Measurements from ENCODE around the gene PRKAR2A. TPM values are rescaled to one million over a fixed set of nuclear protein-coding genes. Genes with fewer than 3 reads are reported as not detected.
A peak's percentile ranks its signal among the peaks of the same experiment; 100 is the strongest.
"Not testable (repeated sequence)": the region's sequence is repeated elsewhere in the genome, so short reads cannot be mapped to it uniquely, and the experiment has no call there.

PRKAR2A gene
- polyA plus RNA-seq, 3 donors from 2014 or later: 16.0 to 21.4 (median 17.9) TPM

GRCh38 chr3:48748754-48749153, 98.9 kb downstream of the PRKAR2A start:
- H3K27ac Mint-ChIP-seq: no peak overlapping the region
- H3K27me3 Mint-ChIP-seq (ENCODE audit: low read depth in 3 of 3): peaks cover 0 to 1% (median 1%) of the 10 kb centered on the region in 3 donors
- peaks cover 12 to 49% (median 17%) of the 10 kb centered on the region in 3 donors for H3K36me3 Mint-ChIP-seq
- no peak for DNase-seq
- no peaks in the 10 kb centered on the region for H3K9me3 Mint-ChIP-seq
- no peak overlapping the region for H3K4me3 Mint-ChIP-seq
- H3K4me1 Mint-ChIP-seq: no peaks in the 10 kb centered on the region

- H3K27me3 Mint-ChIP-seq (ENCODE audit: low read depth in 3 of 3): peaks cover 0 to 1% (median 0%) of the 10 kb centered on the region in 3 donors
- DNase-seq: no peak
- H3K4me1 Mint-ChIP-seq: no peaks in the 10 kb centered on the region
- no peak overlapping the region for H3K4me3 Mint-ChIP-seq
- H3K9me3 Mint-ChIP-seq: no peaks in the 10 kb centered on the region
- peaks cover 12 to 45% (median 17%) of the 10 kb centered on the region in 3 donors for H3K36me3 Mint-ChIP-seq
- H3K27ac Mint-ChIP-seq: no peak overlapping the region
These were observed 100.0 kb downstream of the PRKAR2A start for GRCh38 chr3:48747706-48748105.

- peaks cover 12 to 41% (median 13%) of the 10 kb centered on the region in 3 donors for H3K36me3 Mint-ChIP-seq
- H3K27ac Mint-ChIP-seq: peak overlapping the region in 1 of 6 donors; percentile 6
These were observed 100.6 kb downstream of the PRKAR2A start for GRCh38 chr3:48747015-48747615.

GRCh38 chr3:48743773-48744172, 103.9 kb downstream of the PRKAR2A start:
- H3K4me1 Mint-ChIP-seq: peaks cover 0 to 2% of the 10 kb centered on the region in 2 donors
- no peak overlapping the region for H3K27ac Mint-ChIP-seq
- H3K27me3 Mint-ChIP-seq (ENCODE audit: low read depth in 3 of 3): peaks cover 0 to 2% (median 1%) of the 10 kb centered on the region in 3 donors
- no peaks in the 10 kb centered on the region for H3K9me3 Mint-ChIP-seq
- peaks cover 4 to 21% (median 12%) of the 10 kb centered on the region in 3 donors for H3K36me3 Mint-ChIP-seq
- H3K4me3 Mint-ChIP-seq: no peak overlapping the region
- DNase-seq: no peak

More at GRCh38 chr3:48747015-48747615, 100.6 kb downstream of the PRKAR2A start:
- H3K4me3 Mint-ChIP-seq: no peak overlapping the region
- peaks cover 0 to 1% (median 0%) of the 10 kb centered on the region in 3 donors for H3K27me3 Mint-ChIP-seq (ENCODE audit: low read depth in 3 of 3)
- no peaks in the 10 kb centered on the region for H3K9me3 Mint-ChIP-seq
- DNase-seq: no peak
- no peaks in the 10 kb centered on the region for H3K4me1 Mint-ChIP-seq

GRCh38 chr3:48741226-48741625, 106.4 kb downstream of the PRKAR2A start:
- not testable (repeated sequence) for H3K36me3 Mint-ChIP-seq; H3K27ac Mint-ChIP-seq; DNase-seq; H3K4me3 Mint-ChIP-seq; H3K27me3 Mint-ChIP-seq (ENCODE audit: low read depth in 3 of 3); H3K9me3 Mint-ChIP-seq; H3K4me1 Mint-ChIP-seq

- peaks cover 0 to 2% (median 1%) of the 10 kb centered on the region in 3 donors for H3K27me3 Mint-ChIP-seq (ENCODE audit: low read depth in 3 of 3)
- H3K4me3 Mint-ChIP-seq: no peak overlapping the region
- peak; percentile 12 to 40 (median 35) for DNase-seq
- H3K36me3 Mint-ChIP-seq: no peaks in the 10 kb centered on the region
- no peaks in the 10 kb centered on the region for H3K9me3 Mint-ChIP-seq
- H3K4me1 Mint-ChIP-seq: peaks cover 0 to 4% of the 10 kb centered on the region in 2 donors
- peak overlapping the region in 1 of 6 donors; percentile 39 for H3K27ac Mint-ChIP-seq
These were observed 107.5 kb downstream of the PRKAR2A start for GRCh38 chr3:48739955-48740823.

GRCh38 chr3:48739617-48739954, 108.1 kb downstream of the PRKAR2A start:
- peaks cover 0 to 2% (median 0%) of the 10 kb centered on the region in 3 donors for H3K27me3 Mint-ChIP-seq (ENCODE audit: low read depth in 3 of 3)
- H3K27ac Mint-ChIP-seq: no peak overlapping the region
- no peaks in the 10 kb centered on the region for H3K9me3 Mint-ChIP-seq
- H3K36me3 Mint-ChIP-seq: no peaks in the 10 kb centered on the region
- no peak for DNase-seq
- peaks cover 0 to 4% of the 10 kb centered on the region in 2 donors for H3K4me1 Mint-ChIP-seq
- no peak overlapping the region for H3K4me3 Mint-ChIP-seq

- Mint-ChIP-seq H3K27me3 (ENCODE audit: low read depth in 3 of 3) (peaks cover 0 to 2% (median 0%) of the 10 kb centered on the region in 3 donors), H3K27ac (no peak overlapping the region), H3K4me3 (no peak overlapping the region), H3K4me1 (peaks cover 0 to 4% of the 10 kb centered on the region in 2 donors), H3K36me3 (no peaks in the 10 kb centered on the region), H3K9me3 (no peaks in the 10 kb centered on the region)
- no peak for DNase-seq
These were observed 108.6 kb downstream of the PRKAR2A start for GRCh38 chr3:48738926-48739616.

GRCh38 chr3:48738144-48738536, 109.5 kb downstream of the PRKAR2A start:
- Mint-ChIP-seq H3K9me3 (no peaks in the 10 kb centered on the region), H3K36me3 (no peaks in the 10 kb centered on the region), H3K4me3 (no peak overlapping the region), H3K4me1 (peaks cover 0 to 4% of the 10 kb centered on the region in 2 donors), H3K27ac (peak overlapping the region in 2 of 6 donors; percentile 9 to 60), H3K27me3 (ENCODE audit: low read depth in 3 of 3) (peaks cover 0 to 2% (median 0%) of the 10 kb centered on the region in 3 donors)
- DNase-seq: no peak

- not testable (repeated sequence) for H3K27me3 Mint-ChIP-seq (ENCODE audit: low read depth in 3 of 3); DNase-seq
These were observed 112.5 kb downstream of the PRKAR2A start for GRCh38 chr3:48735075-48735767.

GRCh38 chr3:48734541-48734940, 113.1 kb downstream of the PRKAR2A start:
- not testable (repeated sequence) for H3K4me1 Mint-ChIP-seq; H3K27me3 Mint-ChIP-seq (ENCODE audit: low read depth in 3 of 3); H3K36me3 Mint-ChIP-seq; H3K9me3 Mint-ChIP-seq; H3K4me3 Mint-ChIP-seq; DNase-seq; H3K27ac Mint-ChIP-seq

More at GRCh38 chr3:48735075-48735767, 112.5 kb downstream of the PRKAR2A start:
- H3K36me3 Mint-ChIP-seq, H3K9me3 Mint-ChIP-seq, H3K27ac Mint-ChIP-seq, H3K4me3 Mint-ChIP-seq, H3K4me1 Mint-ChIP-seq: not testable (repeated sequence)

GRCh38 chr3:48733752-48734518, 113.7 kb downstream of the PRKAR2A start:
- not testable (repeated sequence) for H3K4me1 Mint-ChIP-seq; H3K27ac Mint-ChIP-seq; DNase-seq; H3K9me3 Mint-ChIP-seq; H3K36me3 Mint-ChIP-seq; H3K4me3 Mint-ChIP-seq; H3K27me3 Mint-ChIP-seq (ENCODE audit: low read depth in 3 of 3)

- no peak overlapping the region for H3K27ac Mint-ChIP-seq
- H3K36me3 Mint-ChIP-seq: peaks cover 0 to 4% (median 0%) of the 10 kb centered on the region in 3 donors
- H3K9me3 Mint-ChIP-seq: peaks cover 0 to 3% (median 0%) of the 10 kb centered on the region in 6 donors
- H3K27me3 Mint-ChIP-seq (ENCODE audit: low read depth in 3 of 3): no peaks in the 10 kb centered on the region
- DNase-seq: no peak
- no peak overlapping the region for H3K4me3 Mint-ChIP-seq
- no peaks in the 10 kb centered on the region for H3K4me1 Mint-ChIP-seq
These were observed 120.2 kb downstream of the PRKAR2A start for GRCh38 chr3:48727511-48727910.

All from immature natural killer cell (primary cell).